HT-29 (cell line): Measurements from ENCODE around the gene AKAP7. TPM values are rescaled to one million over a fixed set of nuclear protein-coding genes. Genes with fewer than 3 reads are reported as not detected.

Experiments
- DNase-seq: peaks from one replicate; pipeline ENCODE4 v3.0.0-alpha.2; 2015; ENCODE audit warnings: low spot score
- total RNA-seq: library from RNA; depleted of rRNA; stranded (reverse); fragments of >200 nt; shearing (Covaris generic); gene quantifications from 2 replicates; pipeline ENCODE4 v1.2.3, GENCODE V29; 2014

AKAP7 gene
- total RNA-seq, 1 experiment from 2014 or later: 3.8 TPM

DNA sequence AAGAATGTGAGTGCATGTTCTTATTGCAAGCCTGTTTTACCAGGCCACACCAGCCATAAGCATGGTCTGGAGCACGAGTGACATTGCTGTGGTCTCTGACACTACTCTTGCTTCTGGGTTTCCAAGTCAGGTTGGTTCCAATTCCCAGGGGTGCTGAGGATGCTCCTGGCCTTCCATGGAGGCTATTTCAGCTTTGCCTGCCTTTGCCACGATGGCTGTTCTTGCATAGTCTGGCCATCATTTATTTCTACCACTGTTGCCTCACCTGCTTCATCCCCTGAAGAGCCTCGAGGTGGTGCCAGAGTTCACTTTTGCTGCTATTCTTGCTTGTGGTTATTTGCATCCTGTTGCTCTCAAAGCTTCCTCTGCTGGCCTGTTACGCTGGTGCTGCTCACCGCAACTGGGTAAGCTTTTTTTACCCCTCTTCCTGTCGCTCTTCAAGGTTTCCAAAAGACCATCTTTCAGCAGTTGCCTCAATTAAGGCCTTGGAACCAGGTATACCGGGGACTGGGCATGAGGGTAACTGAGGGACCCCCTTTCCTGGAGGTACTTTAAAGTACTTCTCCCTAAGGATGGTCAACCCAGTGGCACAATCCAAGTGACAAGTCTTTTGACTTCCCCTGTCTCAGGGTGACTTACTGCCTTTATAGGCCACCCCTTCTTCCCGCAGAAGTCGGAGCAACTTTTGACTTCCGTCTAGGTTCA, 64.5 kb downstream of the AKAP7 start:
- peak; percentile 79 for DNase-seq

DNA sequence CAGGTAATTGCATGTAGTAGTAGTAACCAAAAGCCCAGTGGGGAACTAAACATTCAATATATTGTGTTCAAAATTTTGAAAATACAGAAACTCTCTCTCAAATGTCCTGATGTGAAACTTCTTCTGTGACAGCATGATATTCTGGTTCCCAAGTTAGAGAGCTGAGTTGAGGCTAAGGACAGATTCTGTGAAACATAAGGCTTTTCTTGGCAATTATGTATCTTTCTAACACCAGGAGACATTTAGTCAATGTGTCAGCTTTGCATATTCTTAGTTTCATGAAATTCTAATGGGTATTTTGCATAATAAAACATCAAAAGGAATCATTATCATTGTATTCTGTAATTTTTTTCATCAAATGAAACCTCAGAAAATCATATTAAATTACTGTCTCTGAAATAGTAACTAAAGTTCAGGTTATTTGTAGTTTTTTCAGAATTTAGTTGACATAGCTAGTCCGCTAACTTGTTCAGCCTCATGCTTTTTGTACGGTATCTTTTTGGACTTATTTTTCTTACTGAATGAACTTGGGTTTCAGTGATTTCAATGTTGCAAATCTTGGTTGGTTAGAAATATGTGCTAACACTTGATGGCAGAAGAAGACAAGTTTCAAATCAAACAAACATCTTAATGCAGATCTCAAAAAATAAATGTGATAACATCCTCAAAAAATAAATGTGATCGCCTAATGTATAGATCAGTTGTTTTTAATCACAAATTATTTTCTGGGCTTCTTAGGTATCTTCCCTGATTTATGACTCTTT, 70.4 kb downstream of the AKAP7 start:
- DNase-seq: no peak

DNA sequence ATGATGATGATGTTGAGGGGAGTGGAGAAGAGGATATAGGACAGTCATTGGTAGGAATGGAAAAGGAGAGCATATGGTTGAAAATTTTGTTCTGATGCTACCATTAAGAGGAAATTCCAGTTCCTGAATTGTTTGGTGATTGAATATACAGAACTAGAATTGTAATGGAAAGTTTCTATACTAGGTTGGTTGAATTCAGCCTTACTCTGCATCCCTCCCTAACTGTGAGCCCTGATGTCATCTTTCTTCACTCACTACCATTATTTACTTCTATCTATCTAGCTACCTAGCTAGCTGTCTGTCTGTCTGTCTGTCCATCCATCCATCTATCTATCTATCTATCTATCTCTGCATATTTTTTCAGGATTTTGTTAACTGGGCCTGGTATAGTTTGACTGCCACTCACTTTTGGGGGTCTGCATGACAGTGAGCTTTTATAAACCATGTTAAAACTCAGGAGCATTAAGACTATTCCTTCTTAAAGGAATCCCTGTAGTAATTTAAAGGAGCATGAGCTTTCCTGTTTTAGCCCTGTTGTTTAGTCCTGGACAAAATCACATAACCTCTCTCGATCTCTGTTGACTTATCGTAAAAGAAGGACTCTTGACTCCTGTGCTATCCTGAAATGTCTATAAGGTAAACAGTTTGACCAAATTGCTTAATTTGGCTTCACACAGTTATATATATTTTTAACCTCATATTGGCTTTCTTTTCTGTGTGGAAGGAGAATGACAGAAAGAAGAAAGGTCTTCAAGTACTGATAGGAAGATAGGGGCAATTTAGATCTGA, 71.4 kb downstream of the AKAP7 start:
- DNase-seq: no peak

DNA sequence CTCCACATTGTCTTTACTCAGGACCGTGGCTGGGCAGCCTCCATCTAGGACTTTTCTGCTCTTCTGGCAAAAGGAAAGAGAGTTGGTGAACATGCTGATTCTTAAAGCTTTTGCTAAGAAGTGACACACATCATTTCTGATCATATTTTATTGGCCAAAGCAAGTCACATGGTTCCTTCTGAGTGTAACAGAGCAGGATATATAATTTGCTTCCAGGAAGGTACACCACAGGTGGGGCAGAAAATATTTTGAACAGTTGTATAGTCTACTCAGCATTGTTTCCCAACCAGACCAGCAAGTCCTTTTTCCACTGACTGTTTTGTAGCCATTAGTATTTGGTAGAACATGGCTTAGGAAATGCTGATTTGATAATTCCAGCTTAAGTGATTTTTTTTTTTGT, 73.5 kb downstream of the AKAP7 start:
- DNase-seq: no peak

DNA sequence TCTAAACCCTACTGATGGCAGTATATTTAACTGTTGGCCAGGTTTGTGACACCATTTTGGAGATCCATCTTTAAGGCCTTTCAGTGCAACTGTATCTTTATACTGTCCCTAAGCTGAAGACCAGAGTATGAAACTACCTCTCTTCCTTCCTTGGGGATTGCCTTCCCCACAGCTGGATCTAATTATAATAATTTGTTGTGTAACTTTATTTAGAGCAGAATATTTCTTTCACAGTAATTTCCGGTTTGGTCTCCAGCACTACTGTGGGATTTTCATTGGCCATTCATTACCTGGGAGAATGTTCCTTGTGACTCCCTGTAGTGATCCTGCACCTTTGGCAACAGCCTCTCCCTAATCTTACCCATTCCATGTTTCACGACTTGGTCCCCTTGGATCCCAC, 75.2 kb downstream of the AKAP7 start:
- no peak for DNase-seq

DNA sequence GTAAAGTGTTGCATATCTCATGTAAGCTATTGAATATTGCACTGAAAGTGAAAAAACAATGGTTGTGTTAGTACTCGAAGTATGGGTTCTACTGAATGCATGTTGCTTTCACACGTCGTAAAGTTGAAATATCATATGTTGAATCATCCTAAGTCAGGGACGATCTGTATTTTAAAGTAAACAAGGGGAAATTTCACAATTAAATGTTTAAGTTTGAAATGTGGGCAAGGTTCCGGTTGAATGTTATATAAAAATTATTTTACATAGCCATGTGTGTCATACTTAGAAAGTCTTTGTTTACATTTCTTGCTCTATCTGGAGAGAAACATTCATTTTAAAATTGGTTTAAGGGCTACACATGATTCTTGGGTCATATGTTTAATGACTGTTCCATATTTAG, 76.8 kb downstream of the AKAP7 start:
- no peak for DNase-seq

DNA sequence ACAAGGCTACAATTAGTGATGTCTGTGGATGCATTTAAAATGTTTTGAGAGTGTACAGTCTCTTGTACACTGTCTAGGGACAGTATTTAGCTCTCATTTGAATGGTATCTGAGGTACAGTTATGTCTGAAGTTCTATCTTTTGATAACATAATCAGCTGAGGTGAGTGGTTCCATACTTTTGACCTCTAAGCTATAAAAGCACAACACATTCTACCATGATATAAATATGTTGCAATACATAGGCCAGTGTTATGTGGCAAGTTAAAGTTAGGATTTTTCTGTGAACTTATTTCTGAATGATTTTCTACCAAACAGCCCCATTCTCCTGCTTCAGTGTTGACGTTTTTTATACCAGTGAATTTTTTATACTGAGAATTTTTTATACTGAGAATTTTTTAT, 77.6 kb downstream of the AKAP7 start:
- no peak for DNase-seq

DNA sequence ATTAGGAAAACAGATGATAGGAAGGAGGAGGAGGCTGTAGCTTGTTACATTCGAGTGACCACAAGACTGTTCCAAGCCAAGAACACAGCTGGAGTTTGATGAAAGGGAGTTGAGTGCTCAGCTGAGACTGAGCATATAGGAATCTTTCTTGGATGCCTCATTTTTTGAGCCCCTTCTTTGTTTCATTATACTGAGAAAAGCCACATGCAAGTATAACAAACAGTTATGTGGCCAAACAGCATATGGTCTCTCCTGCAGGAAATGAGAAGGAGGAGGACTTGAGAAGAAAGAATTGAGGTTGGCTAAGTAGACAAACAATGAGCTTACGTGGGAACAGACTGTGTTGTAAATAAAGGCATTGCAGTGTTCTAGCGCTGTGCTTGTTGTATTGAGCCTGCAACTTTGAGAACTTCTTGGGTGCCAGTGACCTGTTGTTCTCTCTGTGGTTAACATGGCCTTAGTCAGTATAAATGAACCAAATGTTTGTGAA, 78.3 kb downstream of the AKAP7 start:
- no peak for DNase-seq

DNA sequence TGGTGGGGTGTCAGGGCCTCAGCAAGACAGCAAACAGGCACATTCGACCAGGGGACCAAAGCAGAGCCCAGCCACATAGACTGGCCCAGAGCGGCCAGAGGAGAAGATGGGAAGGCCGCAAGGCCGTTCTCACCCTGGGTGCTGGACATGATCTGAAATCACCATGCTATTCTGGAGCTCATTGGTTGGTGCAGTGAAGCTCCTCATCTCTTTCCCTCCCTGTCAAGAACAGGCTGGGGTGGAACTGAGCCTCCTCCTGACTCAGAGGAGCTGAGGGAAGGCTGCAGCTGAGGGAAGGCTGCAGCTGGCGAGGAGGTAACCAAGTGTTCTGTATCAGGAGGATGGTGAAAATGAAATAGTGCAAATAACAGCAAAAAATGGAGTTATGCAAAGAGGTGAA, 80.0 kb downstream of the AKAP7 start:
- DNase-seq: no peak

DNA sequence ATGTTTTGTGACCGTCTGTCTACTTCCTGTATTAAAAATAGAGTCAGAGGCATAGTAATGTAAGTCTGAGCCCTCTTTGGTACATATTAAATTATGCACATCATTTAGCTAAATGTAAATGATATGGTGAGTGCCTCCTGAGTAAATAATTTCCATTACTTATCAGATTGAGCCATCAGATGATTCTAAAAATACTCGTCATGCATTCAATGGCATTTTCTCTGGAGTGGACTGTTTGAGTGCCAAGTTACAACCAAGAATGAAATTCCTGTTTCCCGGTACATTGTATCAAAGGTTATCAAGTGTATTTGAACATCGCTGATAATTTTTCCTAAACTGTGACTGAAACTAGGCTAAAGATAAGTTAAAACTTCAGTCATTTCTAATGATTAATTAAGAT, 81.0 kb downstream of the AKAP7 start:
- DNase-seq: no peak

DNA sequence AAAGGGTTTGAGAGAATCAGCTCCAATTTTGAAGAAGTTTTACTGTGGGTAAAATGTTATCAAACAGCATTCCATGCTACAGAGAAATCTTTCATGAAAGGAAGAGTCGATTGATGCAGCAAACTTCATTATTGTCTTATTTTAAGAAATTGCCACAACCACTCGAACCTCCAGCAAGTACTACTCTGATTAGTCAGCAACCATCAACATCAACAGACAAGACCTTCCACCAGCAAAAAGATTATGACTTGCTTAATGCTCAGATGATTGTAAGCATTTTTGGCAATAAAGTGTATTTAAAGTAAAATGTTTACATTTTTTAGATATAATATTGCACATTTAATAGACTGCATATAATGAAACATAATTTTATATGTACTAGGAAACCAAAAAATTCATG, 87.5 kb downstream of the AKAP7 start:
- no peak for DNase-seq

DNA sequence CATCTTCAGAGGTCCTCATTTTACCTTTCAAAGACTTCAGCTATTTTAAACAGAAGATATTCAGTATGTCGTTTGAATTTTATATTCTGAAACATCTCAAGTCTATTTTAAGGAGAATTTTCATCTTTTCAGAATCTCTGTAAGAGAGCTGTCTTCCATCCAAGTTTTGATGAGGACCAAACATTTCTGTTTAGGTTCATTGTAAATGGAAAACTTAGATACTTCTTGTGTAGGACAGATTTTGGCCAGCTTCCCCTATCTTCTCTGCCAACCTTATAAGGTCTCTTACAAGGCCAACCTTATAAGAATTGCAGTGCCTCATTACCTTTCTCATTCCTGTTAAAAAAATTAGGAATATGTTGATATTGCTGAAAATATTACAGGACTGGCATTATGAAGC, 88.1 kb downstream of the AKAP7 start:
- DNase-seq: no peak

DNA sequence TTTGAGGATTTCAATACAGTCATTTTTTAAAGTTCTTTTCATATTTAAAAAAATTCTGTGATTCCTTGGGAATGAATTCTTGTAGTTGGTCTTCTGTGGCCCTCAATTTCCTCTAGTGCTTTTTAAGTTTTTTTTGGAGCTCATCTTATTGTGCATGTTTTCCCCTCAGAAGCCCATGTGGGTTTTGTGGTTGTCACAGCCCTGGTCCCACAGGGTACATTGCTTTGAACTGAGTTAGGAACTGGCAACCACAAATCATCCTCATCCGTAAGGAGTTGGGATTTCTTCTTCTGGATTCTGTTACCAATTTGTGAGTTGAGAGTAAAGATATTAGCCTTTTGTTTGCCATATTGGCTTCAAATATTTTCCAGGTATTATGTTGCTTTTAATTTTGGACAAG, 89.9 kb downstream of the AKAP7 start:
- DNase-seq: no peak

DNA sequence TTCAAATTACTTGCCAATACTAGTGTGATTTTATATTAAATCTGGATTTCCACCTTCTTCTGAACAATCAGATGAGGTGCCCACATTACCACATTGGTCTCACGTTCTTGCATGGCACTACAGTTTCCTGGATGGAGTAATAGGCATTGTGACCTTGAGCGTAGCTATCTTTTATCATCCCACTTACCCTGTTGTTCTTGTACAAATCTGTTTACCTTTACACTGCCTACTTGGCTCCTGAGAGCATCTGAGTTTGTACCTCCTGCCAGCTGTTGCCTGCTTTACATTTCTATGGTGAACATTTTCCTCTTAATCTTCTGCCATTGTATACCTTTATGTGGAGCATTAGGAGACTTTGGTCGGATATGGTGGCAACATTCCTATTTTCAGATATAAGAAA, 90.7 kb downstream of the AKAP7 start:
- DNase-seq: no peak

DNA sequence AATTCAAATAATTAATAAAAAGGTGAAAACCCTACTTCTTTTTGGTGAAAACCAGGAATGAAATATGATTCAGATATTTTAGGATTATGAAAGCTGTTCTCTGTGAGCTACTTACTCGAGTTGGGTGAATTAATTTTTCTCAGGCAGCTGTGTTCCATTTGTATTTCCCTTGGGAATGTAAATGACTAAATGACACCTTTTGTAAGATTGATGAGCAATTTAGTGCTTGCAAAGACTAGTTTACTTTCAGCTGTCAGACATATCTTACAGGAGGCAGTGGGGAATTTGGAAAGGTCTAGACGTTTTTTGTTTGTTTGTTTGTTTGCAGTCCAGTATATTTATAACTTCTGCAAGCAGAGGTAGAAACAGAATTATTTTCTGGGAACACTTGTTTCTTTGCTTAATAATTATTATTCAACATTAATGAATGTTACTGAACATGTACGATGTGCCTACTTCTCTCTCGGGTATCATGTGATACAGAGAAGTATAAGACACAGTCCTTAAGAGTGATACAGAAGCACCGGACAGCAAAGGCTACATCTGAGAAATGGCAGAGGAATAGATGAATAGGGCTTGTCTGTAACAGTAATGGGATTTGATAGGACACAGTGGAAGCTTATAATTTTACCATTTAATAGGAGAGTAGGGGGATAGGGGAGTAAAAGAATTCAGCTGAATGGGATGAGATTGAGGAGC, 91.3 kb downstream of the AKAP7 start:
- DNase-seq: no peak

DNA sequence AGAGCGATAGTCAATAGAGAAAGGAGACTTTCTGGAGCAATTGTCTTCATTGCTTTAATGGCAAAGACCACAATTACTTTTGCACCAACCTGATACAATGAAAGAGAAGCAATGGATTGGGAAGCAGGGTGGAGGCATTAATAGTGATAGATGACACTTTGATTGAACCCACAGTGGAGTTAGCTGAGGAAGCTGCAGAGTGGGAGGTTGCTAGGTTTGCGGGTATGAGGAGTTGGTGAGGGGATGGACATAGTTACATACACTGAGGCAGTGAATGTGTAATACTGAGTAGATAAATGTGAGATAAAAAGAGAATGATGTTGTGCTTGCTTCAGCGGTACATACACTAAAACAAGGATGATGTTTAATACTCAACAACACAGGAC, 91.9 kb downstream of the AKAP7 start:
- DNase-seq: no peak

DNA sequence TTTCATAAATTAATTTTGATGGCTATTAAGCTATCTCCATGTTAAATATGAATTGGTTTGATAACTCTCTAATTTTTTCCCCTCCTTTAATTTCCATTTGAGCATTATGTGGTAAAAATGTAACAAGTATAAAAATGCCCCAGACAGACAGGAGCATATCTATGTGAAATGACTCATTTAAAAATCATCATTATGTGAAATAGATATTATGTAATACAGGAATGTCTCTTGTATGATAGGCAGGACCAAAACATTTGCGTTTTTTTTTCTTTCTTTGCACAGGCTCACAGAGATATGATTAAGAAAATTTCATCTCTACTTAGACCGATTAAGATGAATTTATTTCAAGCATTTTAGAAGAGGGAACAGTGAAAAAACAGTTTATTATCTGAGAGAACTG, 95.8 kb downstream of the AKAP7 start:
- DNase-seq: no peak

DNA sequence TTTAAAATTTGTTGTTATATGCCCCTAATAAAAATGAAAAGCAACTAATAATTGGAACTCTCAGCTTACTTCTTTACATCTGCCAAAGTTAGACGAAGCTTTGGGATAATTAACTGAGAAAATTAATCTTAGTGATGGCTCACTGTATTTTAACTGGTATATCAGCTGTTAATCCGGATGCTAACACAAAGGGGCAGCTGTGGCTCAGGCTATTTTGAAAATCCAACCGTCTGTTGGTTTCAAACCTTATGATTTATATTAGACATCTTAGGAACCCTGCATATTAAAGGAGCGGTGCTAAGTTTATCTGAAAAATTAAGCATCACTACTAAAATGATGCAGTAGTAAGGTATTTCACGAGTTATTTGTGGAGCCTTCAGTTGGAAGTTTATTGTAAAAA, 96.6 kb downstream of the AKAP7 start:
- DNase-seq: no peak

DNA sequence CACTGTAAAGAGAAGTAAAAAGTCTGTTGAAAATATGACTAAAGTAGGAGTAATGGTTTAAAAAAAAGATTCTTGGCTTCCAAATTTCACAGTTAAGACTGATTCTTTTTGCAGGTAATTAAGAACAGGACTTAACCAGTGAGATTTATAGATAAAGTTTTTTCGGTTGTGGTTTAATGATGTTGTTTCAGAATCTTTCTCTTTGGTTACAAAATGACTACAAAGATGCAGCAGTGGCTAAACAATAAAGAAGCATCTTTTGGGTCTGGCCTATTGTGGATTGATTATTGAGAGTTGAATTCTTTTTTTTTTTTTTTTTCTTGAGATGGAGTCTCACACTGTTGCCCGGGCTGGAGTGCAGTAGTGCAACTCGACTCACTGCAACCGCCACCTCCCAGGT, 109.7 kb downstream of the AKAP7 start:
- DNase-seq: no peak

DNA sequence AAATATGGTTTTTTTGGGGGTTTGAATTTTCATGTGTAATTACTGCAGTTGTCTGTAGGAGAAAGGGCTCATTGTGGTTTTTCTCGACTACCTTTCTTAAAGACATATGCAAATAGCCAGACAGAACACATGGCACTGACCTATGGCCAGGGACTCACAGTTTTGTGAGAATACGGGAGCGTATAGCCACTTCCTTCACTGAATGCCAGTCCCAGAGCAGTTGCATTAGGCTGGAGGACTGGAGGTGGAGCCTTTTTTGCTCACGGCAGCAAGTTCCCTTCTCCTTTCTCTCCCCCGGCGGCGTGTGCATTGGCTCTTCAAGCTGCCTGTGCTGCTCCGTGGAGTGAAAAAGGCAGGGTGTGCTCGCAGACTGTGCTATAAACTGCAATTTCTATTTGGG, 114.9 kb downstream of the AKAP7 start:
- peak; percentile 51 for DNase-seq

DNA sequence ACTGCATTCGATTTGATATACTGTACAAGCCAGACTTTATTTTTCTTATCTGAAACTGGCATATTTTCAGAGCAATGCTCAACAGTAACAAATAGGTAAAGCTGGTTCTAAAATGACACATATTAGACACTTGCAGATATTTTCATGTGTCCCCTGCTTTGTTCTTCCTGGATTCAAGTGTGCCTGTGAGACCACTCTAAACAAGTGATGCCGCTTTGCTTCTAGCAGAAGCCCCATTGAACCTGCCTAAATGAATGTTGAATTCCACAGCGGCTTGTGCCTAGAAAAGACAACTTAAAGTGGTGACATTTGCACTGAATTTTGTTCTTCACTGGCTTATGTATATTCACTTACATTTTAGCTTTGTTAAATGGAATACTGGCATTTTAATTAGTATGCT, 115.7 kb downstream of the AKAP7 start:
- no peak for DNase-seq
